ENCODE measurements around the gene TARS1.
A peak's percentile ranks its signal among the peaks of the same experiment; 100 is the strongest.

Gene TARS1

DNA sequence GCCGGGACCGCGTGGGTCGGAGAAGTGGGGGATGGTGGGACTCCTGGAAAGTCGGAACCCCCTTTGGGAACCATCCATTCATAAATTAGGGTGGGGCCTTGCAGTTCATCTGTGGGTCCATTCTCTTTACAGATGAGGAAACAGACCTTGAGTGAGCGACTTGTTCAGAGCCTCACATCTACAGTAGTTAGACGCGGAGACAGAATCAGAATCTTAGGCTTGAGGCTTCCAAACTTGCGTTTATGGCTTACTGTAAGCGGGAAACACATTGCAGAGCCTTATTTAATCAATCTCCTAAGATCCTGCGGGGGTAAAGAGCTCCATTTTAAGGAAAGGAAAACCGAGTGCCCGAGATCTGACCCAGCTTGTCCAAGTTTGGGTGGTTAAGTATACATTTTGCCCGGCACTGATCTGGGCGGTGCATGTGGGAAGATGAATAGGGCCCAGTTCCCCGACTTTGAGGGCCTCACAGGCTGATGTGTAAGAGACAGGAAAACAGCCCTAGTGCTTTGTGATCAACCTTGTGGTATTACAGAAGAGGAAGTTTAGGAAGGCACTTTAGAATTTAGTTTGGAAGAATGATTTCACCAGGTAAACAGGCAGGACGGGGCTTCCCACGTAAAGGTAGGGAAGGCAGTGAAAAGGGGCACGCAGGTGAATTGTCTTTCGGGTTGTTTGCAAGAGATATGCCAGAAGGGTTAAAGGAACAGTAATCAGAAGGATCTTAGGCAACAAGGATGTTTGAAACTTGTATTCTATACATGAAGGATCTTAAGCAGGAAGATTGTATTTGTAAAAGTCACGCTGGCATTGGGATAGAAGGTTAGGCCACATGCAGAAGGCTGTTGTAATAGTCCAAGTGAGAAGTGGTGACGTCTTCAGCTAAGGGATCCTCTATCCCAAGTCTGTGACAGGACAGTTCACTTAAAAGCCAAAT, 744 bp downstream of the TARS1 start:
- peak; percentile 11 for DNase-seq

DNA sequence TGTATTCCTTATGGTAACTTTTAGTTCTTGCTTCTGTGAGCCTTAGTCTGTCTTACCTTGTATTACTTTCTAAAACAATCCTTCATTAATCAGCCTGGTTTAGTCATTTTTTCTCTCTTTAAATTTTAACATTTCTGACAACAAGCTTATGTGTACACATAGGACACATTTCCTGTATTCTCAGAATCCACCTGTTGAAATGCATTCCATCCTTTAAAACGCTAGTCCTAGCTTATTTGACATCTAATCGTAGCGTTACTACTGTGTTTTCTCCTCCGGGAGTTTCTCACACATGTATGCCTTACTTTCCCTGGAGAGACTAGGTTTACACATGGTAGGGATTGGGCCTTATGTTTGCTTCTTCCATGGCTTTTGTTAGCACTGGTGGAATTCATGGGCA, 3.8 kb downstream of the TARS1 start:
- no peak for DNase-seq

DNA sequence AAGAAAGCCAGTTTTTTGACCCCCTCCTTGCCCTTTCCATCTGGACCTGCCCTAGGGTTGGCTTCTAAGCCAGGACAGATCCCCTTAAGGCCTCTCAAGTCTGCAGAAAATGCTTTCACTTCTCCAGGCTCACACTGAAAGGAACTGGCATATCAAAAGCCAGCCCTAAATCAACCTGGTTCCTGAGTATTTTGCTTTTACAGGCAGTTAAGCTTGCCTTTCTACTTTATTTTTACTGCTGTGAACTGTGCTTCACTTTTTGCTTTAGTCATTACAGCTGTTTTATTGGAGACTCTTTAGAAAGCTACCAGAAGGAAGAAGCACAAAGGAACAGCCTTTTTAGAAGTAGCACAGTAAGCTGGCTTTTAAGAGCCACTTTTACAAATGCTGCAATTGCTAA, 5.0 kb downstream of the TARS1 start:
- DNase-seq, result no peak

DNA sequence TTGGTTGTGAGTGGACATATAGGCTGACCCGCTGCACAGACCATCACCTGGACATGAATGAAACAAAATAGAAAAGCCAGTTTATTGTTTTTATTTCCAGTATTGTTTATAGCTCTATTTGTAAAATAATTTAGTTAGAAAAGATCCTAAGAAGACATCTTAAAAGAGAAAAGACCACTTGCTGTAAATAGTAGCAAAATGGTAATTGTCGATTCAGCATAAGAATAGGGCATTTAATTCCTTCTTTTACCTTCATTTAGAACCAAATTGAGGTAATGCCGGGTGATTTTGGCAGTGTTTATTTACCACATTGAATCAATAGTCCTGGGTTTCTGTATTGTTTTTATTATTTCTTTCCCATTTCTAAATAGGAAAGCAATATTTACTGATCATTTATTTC, 7.4 kb downstream of the TARS1 start:
- DNase-seq, result no peak

DNA sequence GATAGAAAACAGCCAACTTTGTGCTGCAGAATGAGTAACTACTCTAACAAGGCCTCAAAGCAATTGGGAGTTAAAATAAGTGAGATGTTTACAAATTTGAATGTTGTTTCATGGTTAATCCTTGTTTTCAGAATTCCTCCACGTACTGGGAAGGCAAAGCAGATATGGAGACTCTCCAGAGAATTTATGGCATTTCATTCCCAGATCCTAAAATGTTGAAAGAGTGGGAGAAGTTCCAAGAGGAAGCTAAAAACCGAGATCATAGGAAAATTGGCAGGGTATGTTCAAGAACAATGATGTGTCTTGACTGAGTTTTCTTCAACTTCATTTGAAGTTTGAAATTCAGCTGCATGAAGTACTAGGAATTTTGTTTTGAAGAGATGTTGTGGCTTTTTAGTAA, 16.4 kb downstream of the TARS1 start:
- no peak for DNase-seq

DNA sequence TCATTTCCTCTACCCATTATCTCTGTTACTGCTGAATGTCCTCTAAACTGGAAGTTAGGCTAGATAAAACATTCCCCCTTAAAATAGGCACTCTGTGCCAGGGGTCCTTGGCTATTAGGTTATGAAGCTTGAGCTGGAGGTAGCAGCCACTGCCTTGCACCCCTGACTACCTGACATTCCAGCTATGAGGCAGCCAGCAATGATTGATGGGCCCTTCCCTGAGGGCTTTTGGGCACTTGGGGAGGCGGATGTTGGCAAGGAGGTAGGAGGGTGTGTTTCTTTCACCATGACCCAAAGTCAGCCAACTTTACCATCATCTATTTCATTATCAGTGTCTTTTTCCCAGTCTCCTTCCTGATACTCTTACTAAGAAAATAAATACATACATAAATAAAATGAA, 17.1 kb downstream of the TARS1 start:
- DNase-seq, result no peak

DNA sequence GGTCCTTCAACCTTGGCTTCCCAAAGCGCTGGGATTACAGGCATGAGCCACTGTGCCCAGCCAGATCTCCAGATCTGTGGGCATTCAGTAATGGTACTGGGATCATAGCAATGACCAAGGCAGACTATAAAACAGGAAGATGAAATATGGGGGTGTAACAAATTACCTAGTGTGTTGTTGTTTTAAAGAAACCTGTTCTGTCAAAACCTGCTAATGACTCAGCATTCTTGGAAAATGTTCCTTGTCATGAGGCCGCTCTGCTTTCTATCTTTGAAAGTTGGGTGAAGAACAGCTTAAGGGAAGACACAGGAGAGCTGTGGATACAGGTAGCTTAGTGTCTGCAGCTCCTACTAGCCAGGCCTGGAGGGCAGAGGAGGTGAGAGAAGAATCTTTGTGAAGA, 19.4 kb downstream of the TARS1 start:
- no peak for DNase-seq

DNA sequence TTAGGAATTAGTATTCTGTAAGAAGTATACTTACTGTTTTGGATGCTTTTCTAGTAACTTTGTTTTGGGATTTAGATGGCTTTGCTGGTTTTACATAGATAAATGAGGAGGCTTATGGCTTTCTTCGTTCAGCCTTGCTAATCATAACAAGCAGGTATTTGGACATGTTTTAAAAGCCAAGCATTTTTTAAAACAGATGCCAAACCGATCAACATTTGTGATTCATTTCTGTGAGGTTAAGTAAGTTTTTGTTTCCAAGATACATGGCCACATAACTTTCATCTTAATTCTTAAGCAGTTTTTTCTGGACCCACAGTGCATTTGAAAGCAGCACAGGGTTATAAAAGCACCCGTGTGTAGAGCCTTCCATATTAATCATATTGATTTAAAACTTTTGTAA, 21.7 kb downstream of the TARS1 start:
- DNase-seq, result no peak

DNA sequence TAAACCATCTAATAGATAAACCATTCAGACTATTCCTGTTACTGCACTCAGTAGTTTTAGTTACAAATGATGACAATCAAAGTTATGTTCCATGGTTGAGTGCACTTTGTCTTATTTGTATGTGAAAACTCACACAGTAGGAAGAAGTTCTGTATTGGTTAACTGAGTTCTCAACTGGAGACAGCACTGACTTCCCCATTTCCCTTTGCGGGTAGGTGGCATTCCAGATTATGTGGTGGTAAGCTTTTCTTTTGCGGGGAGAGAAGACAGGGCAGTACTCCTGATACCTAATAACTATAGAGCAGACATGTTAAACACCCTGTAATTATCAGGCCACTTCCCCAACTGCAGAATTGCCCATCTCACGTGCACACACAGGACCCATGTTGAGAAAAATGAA, 24.4 kb downstream of the TARS1 start:
- DNase-seq, result no peak

DNA sequence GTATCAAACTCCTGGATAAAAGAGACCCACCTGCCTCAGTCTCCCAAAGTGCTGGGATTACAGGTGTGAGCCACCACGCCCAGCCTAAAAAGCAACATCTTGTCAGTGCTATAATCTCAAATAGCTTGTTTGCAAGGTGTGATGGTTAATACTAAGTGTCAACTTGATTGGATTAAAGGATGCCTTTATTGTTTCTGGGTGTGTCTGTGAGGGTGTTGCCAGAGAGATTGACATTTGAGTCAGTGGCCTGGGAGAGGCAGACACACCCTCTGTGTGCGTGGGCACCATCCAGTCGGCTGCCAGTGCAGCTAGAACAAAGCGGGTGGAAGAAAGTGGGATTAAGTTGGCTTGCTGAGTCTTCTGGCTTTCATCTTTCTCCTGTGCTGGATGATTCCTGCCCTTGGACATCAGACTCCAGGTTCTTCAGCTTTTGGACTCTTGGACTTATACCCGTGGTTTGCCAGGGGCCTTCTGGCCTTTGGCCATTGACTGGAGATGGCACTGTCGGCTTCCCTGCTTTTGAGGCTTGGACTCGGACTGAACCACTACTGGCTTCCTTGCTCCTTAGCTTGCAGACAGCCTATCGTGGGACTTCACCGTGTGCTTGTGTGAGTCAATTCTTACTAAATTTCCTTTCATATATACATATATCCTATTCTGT, 28.1 kb downstream of the TARS1 start:
- DNase-seq, result no peak

DNA sequence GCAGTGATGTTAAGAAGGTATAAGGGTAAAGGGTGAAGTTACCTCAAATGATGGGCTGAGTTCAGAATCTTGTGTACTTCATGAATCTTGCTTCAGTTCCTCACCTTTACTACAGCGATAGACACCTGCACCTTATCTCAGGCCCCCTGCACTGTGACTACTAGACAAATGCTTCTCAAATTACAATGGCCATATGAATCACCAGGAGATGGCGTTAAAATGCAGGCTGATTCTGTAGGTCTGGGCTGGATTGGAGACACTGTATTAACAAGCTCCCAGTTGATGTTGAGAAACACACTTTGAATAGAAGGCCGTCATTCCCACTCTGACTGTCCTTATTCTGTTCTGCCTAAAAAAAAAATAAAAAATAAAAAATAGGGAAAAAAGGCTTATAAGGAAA, 29.8 kb downstream of the TARS1 start:
- no peak for DNase-seq

DNA sequence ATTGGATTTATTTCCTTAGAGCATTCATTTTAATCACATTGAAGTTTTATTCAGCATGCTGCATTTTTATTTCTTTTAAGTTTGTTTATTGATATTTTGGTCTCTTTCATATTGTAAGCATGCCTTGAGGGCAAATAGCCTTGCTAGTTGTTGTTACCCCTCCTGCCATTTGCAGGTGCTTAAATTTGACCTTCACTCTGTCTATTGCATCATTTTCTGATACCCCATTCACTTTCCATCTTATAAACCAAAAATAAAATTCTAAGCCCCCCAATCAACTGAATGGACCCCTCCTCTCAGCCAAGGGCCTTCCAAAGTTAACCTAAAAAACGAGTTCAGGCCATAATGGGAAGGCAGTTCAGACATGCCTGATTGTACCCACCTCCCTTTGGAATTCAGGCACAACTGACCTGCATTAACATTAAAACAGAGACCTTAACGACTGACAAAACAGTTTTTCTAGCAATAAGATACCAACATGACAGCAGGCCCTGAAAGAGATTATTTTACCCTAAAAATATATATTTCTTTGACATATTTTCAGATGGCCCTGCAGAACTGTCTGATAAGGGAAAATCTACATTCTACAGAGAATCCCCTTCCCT, 32.1 kb downstream of the TARS1 start:
- DNase-seq, result no peak

DNA sequence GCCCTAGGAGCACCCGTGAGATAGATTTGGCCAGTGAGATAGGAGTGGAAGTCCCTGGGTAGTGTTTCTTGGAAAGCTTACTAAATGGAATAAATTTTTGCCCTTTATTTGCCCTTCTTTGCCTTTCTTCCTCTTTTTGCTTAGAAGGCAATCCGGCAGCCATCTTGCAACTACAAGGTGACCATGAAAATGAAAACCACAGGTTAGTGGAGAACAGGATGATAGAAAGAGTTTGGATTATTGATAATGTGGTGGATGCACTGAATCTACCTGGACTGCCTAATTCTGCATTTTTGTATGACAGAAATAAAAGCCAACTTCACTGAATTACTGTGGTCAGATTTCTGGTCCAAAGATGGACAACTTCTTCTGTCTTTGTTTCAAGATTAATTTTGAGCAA, 33.2 kb downstream of the TARS1 start:
- DNase-seq, result no peak

DNA sequence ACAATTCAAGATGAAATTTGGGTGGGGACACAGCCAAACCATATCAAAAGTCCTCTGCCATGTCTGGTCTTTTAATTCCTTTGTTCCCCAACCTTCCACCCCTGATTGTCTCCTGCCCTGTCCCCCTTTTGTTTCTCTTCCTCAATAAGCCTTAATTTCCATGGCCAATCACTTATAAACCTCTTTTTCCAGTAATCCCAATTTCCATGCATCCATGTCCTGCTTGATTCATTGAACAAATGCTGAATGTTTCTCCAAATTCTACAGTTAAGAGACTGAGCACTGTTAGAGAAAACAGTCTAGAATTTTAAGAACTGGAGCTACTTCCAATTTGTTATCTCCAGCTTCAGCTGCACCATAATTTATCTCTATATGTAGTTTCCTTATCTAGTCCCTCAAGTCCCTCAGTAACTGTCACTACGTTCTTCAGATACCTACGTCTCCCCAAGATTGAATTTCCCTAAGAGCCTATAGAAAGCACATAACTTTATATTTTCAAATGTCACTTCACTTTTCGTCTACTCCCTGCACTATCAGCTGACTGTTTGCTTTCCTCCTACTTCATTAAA, 34.2 kb downstream of the TARS1 start:
- no peak for DNase-seq

DNA sequence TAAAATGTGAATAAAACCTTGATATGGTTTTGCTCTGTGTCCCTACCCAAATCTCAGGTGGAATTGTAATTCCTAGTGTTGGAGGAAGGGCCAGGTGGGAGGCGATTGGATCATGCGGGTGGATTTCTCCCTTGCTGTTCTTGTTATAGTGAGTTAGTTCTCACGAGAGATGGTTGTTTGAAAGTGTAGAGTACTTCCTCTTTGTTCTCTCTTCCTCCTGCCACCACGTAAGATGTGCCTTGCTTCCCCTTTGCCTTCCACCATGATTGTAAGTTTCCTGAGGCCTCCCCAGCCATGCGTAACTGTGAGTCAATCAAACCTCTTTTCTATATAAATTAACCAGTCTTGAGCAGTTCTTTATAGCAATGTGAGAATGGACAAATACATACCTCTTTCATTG, 34.9 kb downstream of the TARS1 start:
- DNase-seq, result no peak

DNA sequence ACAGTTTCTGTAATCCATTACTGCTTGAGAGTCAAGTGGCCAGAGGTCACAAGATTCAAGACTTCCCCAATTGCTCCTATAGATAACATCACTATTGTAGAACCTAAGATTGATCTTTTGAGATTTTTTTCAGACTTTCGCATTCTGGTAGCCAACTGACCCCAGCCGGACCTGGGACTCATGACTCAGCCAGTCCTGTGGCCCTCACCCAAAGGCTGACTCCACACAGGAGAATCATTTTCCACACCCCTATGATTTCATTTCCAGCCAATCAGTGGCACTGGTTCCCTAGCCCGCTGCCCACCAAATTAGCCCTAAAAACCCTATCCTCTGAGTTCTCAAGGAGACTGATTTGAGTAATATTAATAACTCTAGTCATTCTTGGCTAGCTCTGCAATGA, 36.2 kb downstream of the TARS1 start:
- no peak for DNase-seq

DNA sequence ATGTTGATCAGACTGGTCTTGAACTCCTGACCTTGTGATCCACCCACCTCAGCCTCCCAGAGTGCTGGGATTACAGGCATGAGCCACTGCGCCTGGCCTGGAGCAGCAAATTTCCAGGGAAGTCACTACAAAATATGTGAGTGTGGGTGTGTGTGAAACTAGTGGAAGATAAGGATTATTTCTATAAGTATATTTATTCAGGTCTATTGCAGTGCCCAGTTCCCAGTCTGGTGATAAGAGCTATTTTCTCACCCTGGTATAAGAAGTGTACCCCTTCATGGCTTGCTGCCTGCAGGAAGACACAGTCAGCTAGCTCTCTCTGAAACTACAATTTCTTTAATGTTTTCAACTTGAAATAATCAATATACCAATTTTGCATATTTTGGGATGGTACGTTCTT, 37.1 kb downstream of the TARS1 start:
- no peak for DNase-seq

DNA sequence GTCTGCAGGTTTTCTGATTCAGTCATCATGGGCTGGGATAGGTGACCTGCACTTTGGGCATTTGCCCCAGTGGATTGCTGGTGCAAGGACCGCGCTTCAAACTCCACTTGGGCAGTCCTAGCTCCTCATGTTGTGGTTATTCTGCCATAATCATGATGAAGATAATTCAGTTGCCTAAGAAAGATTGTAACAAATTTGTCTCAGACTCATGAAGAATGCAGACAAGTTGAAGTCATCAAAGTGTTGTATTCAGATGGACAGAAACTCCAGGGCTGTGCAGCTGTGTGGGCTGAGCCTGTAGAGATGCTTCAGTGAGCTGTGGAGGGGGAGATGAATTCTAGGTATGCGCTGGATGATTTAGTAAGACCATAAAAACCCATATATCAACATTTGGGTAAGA, 38.5 kb downstream of the TARS1 start:
- no peak for DNase-seq

DNA sequence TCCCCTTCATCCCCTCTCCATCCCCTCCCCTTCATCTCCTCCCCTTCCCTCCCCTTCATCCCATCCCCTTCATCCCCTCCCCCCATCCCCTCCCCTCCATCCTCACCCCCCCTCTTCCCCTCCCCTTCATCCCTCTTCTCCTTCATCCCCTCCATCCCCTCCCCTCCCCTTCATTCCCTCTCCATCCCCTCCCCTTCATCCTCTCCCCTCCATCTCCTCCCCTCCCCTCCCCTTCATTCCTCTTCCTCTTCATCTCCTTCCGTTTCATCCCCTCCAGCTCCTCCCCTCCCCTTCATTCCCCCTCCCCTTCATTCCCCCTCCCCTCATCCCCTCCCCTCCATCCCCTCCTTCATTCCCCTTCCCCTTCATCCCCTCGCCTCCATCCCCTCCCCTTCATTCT, 40.1 kb downstream of the TARS1 start:
- no peak for DNase-seq

DNA sequence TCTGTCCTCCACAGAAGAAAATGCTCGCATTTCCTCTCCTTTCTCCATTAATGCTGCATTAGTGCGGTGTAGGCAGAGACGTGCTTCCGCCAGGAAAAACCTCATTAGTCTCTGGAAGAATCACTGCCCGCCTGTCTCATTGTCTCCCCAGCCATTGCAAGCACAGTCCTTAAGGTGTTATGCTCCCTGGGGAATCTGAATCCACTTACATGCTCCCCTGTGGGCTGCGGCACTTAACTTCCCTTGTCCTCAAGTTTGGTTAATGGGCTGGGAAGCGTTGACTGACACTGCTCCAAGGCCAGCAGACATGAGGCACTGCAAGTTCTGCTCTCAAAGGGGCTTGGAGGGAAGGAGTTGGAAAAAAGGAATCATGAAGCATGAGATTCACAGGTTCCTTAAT, 41.6 kb downstream of the TARS1 start:
- no peak for DNase-seq

DNA sequence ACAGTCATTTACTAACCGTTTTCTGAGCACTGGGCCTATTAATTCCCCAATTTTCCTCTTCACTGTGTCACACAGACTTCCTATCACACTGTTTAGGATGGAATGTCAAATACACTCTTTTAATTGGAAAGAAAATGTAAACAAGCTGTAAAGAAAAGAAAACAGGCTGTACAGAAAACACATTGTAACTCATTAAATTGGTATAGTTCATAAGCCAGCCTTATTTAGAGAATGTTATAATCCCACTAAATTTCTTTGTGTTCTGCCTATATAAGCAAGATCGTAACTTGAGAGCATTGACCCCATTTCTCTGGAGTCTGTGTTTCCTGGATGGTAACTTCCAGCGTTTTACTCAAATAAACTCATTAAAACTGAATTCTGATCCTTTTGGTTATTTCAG, 46.5 kb downstream of the TARS1 start:
- no peak for DNase-seq

DNA sequence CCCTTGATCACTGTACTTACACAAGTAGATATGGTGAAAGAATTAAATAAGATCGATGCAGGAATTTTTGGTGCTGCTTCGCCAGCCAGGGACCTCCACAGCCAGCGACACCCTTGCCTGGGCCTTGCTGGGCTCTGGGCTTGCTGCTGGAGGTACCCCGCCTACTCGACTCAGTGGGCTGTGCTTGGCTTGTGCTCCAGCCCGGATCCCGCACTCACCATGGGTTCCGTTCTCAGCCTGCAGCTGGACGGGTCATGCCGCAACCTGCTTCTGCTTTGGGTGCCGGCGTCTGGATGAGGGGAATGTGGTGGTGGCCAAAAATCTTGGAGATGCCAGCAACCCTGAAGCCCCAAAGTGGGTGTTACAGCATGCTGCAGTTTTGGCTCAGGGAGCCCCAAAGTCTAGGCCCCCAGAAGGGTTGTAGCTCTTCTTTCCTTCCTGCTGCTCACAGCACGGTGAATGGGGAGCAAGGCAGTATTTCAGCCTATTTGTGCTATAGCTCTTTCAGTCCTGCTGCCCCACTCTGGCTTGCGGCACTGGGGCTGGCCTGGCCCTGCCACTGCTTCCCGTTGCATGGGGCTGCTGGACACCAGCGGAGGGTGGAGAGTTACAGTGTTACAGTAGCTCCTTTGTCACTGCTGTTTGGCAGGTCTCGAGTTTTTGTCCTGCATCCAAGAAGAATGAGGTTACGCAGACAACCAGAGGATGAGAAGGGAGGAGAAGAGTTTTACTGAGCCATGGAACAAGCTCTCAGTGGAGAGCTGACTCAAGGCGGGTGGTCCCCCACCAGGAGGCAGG, 48.0 kb downstream of the TARS1 start:
- no peak for DNase-seq

Data from effector CD4-positive, alpha-beta T cell (primary cell).